ENCODE results near the gene ANXA3. TPM values are rescaled to one million over a fixed set of nuclear protein-coding genes. Genes with fewer than 3 reads are reported as not detected.

The ANXA3 gene
- polyA plus RNA-seq, 1 of the 3 experiments (the other 2 are of a cell fraction) = 13.8 TPM

- TF ChIP-seq ZBTB33 (IDR thresholded peaks at IDR 0.05; ENCODE audit: borderline replicate concordance, low read depth) (no peak), EZH2phosphoT487 (IDR thresholded peaks at IDR 0.05; ENCODE audit: borderline replicate concordance, low read depth) (no peak), FOXM1 (IDR thresholded peaks at IDR 0.05; ENCODE audit: low read depth) (no peak), USF1 (IDR thresholded peaks at IDR 0.05; ENCODE audit: borderline replicate concordance, low read depth) (no peak), MEF2A (IDR thresholded peaks at IDR 0.05; ENCODE audit: borderline replicate concordance, low read depth) (no peak), RCOR1 (IDR thresholded peaks at IDR 0.05; ENCODE audit: low read length) (no peak), PBX3 (IDR thresholded peaks at IDR 0.05) (no peak), TCF12 (IDR thresholded peaks at IDR 0.05) (no peak), USF2 (IDR thresholded peaks at IDR 0.05; ENCODE audit: borderline replicate concordance, low read depth, low read length) (no peak), JUND (IDR thresholded peaks at IDR 0.05) (no peak), TAF1 (IDR thresholded peaks at IDR 0.05; ENCODE audit: borderline replicate concordance, low read depth, low read length) (no peak), CHD2 (IDR thresholded peaks at IDR 0.05; ENCODE audit: low read length, partially characterized antibody) (no peak), GABPA (IDR thresholded peaks at IDR 0.05; ENCODE audit: low read depth) (no peak)
- CTCF ChIA-PET = interaction anchor here (1.6 to 1.8 kb wide), 2 partner anchors 11 to 41 kb away, joined by 4 to 7 read pairs; no protein-coding TSS in a partner anchor
Measured at GRCh38 chr4:78602334-78602733, 50.8 kb downstream of the ANXA3 start.

GRCh38 chr4:78603384-78603783, 51.8 kb downstream of the ANXA3 start:
- Histone ChIP-seq H3F3A (replicated peaks; ENCODE audit: insufficient read depth) (no peaks in the 10 kb centered on the region), H3K9me2 (no peaks in the 10 kb centered on the region), H3K4me2 (no peak overlapping the region), H3K36me3 (replicated peaks in 1 of 2; ENCODE audit: control insufficient read depth in 1 of 2, insufficient read depth in 2 of 2, low read length in 1 of 2) (peaks cover 0 to 4% of the 10 kb centered on the region in 2 experiments), H3K9me3 (no peaks in the 10 kb centered on the region), H3K9ac (no peak overlapping the region), H3K4me1 (ENCODE audit: control insufficient read depth in 1 of 2, insufficient read depth in 2 of 2, low read depth in 1 of 2, low read length in 1 of 2) (peaks cover 0 to 6% of the 10 kb centered on the region in 2 experiments; a peak in 1 of 4 replicates), H3K27ac (ENCODE audit: low read depth in 2 of 2, low read length in 1 of 2) (no peak overlapping the region), H3K4me3 (ENCODE audit: low read depth in 2 of 2, low read length in 1 of 2) (no peak overlapping the region), H2AFZ (ENCODE audit: low read depth) (no peak overlapping the region), H3K27me3 (ENCODE audit: insufficient read depth) (no peaks in the 10 kb centered on the region), H3K79me2 (ENCODE audit: insufficient read depth) (no peaks in the 10 kb centered on the region), H4K20me1 (ENCODE audit: insufficient read depth) (no peaks in the 10 kb centered on the region)
- DNase-seq = no peak
- ChIA-PET POLR2A (no interaction called here), CTCF (interaction anchor here (1.6 to 1.8 kb wide), 2 partner anchors 10 to 42 kb away, joined by 4 to 7 read pairs; no protein-coding TSS in a partner anchor)
- no peak for TF ChIP-seq FOSL2 (IDR thresholded peaks at IDR 0.05; ENCODE audit: borderline replicate concordance, low read depth)
- no peak for TF ChIP-seq CTCF (IDR thresholded peaks at IDR 0.05)
- TF ChIP-seq NRF1 (IDR thresholded peaks at IDR 0.05; ENCODE audit: low read depth, low read length) = no peak
- WGBS (ENCODE audit: low lambda C conversion rate) = 95% methylated on average over 3 of the region's 3 CpGs

More at GRCh38 chr4:78602334-78602733, 50.8 kb downstream of the ANXA3 start:
- no peaks in the 10 kb centered on the region for H3K9me2 ChIP-seq
- no peaks in the 10 kb centered on the region for H3K79me2 ChIP-seq (ENCODE audit: insufficient read depth)
- POLR2A ChIA-PET = no interaction called here
- H3K36me3 ChIP-seq (replicated peaks in 1 of 2; ENCODE audit: control insufficient read depth in 1 of 2, insufficient read depth in 2 of 2, low read length in 1 of 2) = peaks cover 0 to 1% of the 10 kb centered on the region in 2 experiments
- no peaks in the 10 kb centered on the region for H3F3A ChIP-seq (replicated peaks; ENCODE audit: insufficient read depth)
- H3K9ac ChIP-seq = no peak overlapping the region
- no peaks in the 10 kb centered on the region for H4K20me1 ChIP-seq (ENCODE audit: insufficient read depth)
- no peak overlapping the region for H3K27ac ChIP-seq (ENCODE audit: low read depth in 2 of 2, low read length in 1 of 2)
- H3K4me1 ChIP-seq (ENCODE audit: control insufficient read depth in 1 of 2, insufficient read depth in 2 of 2, low read depth in 1 of 2, low read length in 1 of 2) = peaks cover 0 to 6% of the 10 kb centered on the region in 2 experiments; a peak in 1 of 4 replicates
- 93% methylated on average over 3 of the region's 3 CpGs for WGBS (ENCODE audit: low lambda C conversion rate)
- DNase-seq = no peak
- no peak overlapping the region for H2AFZ ChIP-seq (ENCODE audit: low read depth)
- H3K9me3 ChIP-seq = no peaks in the 10 kb centered on the region
- no peak overlapping the region for H3K4me3 ChIP-seq (ENCODE audit: low read depth in 2 of 2, low read length in 1 of 2)
- H3K27me3 ChIP-seq (ENCODE audit: insufficient read depth) = no peaks in the 10 kb centered on the region
- no peak overlapping the region for H3K4me2 ChIP-seq
